Neural progenitor cell (in vitro differentiated cells): ENCODE results near the gene TRABD. TPM values are rescaled to one million over a fixed set of nuclear protein-coding genes. Genes with fewer than 3 reads are reported as not detected.

Experiments
- DNase-seq: peaks from one replicate; pipeline ENCODE4 v3.0.0-alpha.2; 2016; ENCODE audit warnings: low spot score
- H2AFZ ChIP-seq: fragments of 200-600 bp; sonication (generic); replicated peaks from 2 replicates; pipeline ENCODE4 v1.6.1; 2016; ENCODE audit warnings: antibody characterized with exemption
- H3F3A ChIP-seq: fragments of 200-600 bp; sonication (generic); 2 replicates; pipeline ENCODE4 v1.6.1; 2016; ENCODE audit warnings: antibody characterized with exemption, low read depth
- H3K27ac ChIP-seq: fragments of 200-600 bp; sonication (generic); 2 replicates; pipeline ENCODE4 v1.5.1; 2016; ENCODE audit warnings: mild to moderate bottlenecking
- H3K27me3 ChIP-seq: fragments of 200-600 bp; sonication (generic); 2 replicates; pipeline ENCODE4 v1.6.1; 2016; ENCODE audit warnings: mild to moderate bottlenecking, moderate library complexity
- H3K36me3 ChIP-seq: fragments of 200-600 bp; sonication (generic); 2 replicates; pipeline ENCODE4 v1.5.1; 2016
- H3K4me1 ChIP-seq: fragments of 200-600 bp; sonication (generic); 2 replicates; pipeline ENCODE4 v1.6.1; 2016; ENCODE audit warnings: mixed run types
- H3K4me2 ChIP-seq: fragments of 200-600 bp; sonication (generic); 2 replicates; pipeline ENCODE4 v1.6.1; 2016
- H3K4me3 ChIP-seq: fragments of 200-600 bp; sonication (generic); 2 replicates; pipeline ENCODE4 v1.5.1; 2016
- H3K79me2 ChIP-seq: fragments of 200-600 bp; sonication (generic); 2 replicates; pipeline ENCODE4 v1.6.1; 2016; ENCODE audit warnings: low read depth
- H3K9ac ChIP-seq: fragments of 200-600 bp; sonication (generic); 2 replicates; pipeline ENCODE4 v1.6.1; 2016
- H3K9me3 ChIP-seq: fragments of 200-600 bp; sonication (generic); 2 replicates; pipeline ENCODE4 v1.5.1; 2016; ENCODE audit warnings: low read depth
- H4K20me1 ChIP-seq: fragments of 200-600 bp; sonication (generic); 2 replicates; pipeline ENCODE4 v1.6.1; 2016; ENCODE audit warnings: low read depth
- H3K27ac Mint-ChIP-seq: 3 replicates; pipeline ENCODE4 v1.8.0; 2021; ENCODE audit warnings: mixed read lengths
- H3K27me3 Mint-ChIP-seq: 2 replicates; pipeline ENCODE4 v1.8.0; 2022; ENCODE audit warnings: low read depth, mild to moderate bottlenecking, inconsistent platforms, moderate library complexity, mixed read lengths; ENCODE audit not compliant: insufficient read depth
- H3K36me3 Mint-ChIP-seq: 3 replicates; pipeline ENCODE4 v1.8.0; 2021; ENCODE audit warnings: mixed read lengths
- H3K4me1 Mint-ChIP-seq: 3 replicates; pipeline ENCODE4 v1.8.0; 2021; ENCODE audit warnings: mixed read lengths
- H3K4me3 Mint-ChIP-seq: 3 replicates; pipeline ENCODE4 v1.8.0; 2021; ENCODE audit warnings: mild to moderate bottlenecking, moderate library complexity, mixed read lengths
- H3K9me3 Mint-ChIP-seq: 3 replicates; pipeline ENCODE4 v1.8.0; 2020; ENCODE audit warnings: mixed read lengths
- EZH2 ChIP-seq: fragments of 200-600 bp; sonication (generic); IDR thresholded peaks from 2 replicates; pipeline ENCODE4 v1.6.1; 2017; ENCODE audit warnings: antibody characterized with exemption, mild to moderate bottlenecking, moderate library complexity
- EZH2phosphoT487 ChIP-seq: fragments of 200-600 bp; sonication (generic); IDR thresholded peaks from 2 replicates; pipeline ENCODE4 v1.6.1; 2017; ENCODE audit warnings: antibody characterized with exemption
- total RNA-seq: library from RNA; depleted of rRNA; stranded (reverse); fragments of >200 nt; gene quantifications from 2 replicates; pipeline ENCODE4 v1.2.3, GENCODE V29; 2015; ENCODE audit warnings: low replicate concordance
- TF ChIP-seq, protein P1 (sequence below): fragments of 200-600 bp; sonication (generic); IDR thresholded peaks from 2 replicates; pipeline ENCODE4 v1.5.1; 2017; ENCODE audit warnings: antibody characterized with exemption, mild to moderate bottlenecking

The TRABD gene
- total RNA-seq, 1 donor from 2014 or later, result 15.4 TPM

DNA sequence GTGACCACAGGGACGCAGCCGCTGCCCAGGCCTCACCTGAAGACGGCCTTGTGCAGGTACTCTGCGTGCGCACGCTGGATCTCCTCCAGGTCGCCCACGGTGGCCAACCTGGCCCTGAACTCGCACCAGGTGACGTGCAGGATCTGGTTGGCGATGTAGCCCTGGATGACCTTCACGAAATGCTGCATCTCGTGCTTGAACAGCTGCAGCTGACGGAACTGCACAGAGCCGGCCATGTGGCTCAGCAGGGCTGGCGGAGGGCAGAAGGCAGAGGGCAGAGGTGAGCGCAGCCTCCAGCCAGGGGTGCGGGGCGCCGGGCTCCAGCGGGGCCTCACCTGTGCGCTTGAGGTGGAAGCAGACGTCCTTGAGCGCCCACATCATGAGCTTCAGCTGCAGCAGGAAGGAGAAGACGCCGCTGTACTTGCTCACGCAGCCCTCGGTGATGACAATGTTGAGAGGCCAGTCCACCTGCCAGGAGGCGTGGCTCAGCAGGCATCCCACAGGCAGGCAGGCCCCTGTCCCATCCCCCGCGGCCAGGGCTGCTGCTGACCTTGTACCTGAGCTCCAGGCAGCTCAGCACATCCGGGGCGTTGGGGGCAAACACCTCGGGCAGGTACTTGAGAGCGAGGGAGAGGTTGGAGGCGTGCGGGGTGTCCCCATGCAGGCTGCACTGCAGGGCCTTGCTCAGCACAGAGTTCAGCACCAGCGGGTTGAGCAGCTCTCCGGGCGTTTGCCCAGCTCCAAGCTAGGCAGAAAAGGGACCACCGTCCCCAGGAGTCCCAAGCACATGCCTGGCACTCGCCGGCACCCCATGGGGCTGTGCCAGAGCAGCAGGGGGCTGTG is 32.7 kb downstream of the TRABD start:
- H3K36me3 ChIP-seq, result no peaks in the 10 kb centered on the region
- H3K27ac ChIP-seq, result no peak overlapping the region
- DNase-seq, result no peak

DNA sequence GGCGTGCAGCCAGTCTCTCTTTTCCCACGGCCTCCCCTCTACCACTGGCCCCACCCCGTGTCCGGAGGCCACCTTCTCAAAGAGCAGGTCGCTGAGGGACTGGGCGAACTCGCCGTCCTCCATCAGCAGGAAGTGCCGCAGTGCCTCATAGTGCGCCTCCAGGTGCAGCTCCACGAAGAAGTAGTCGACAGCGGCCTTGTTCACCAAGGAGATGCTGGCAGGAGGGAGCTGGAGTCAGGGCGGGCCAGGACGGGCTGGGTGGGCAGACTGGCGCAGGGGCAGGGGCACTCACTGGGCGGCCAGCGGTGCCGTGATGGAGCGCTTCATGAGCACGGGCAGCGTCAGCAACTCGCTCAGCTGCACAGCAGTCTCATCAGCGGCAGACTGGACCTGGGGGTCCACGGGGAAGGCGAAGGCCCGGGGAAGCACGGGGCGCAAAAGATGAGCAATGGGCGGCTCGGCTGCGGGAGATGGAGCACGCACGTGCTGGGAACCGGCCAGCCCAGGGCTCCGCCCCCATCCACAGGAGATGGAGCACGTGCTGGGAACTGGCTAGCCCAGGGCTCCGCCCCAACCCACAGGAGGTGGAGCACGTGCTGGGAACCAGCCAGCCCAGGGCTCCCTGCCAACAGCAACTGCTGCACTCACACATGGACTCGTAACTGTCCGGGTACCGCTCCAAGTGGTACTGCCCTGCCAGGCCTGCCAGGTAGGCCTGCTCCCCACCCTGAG is 33.4 kb downstream of the TRABD start:
- Histone ChIP-seq H3K27me3 (no peaks in the 10 kb centered on the region), H3K9me3 (no peaks in the 10 kb centered on the region), H3F3A (no peaks in the 10 kb centered on the region), H3K27ac (no peak overlapping the region), H3K4me3 (no peak overlapping the region), H2AFZ (no peak overlapping the region), H3K4me1 (no peaks in the 10 kb centered on the region), H3K36me3 (no peaks in the 10 kb centered on the region), H3K79me2 (peaks cover 2% of the 10 kb centered on the region), H4K20me1 (no peaks in the 10 kb centered on the region), H3K4me2 (no peak overlapping the region), H3K9ac (no peak overlapping the region)
- no peaks in the 10 kb centered on the region for H3K4me1 Mint-ChIP-seq
- H3K4me3 Mint-ChIP-seq, result no peak overlapping the region
- H3K27me3 Mint-ChIP-seq, result peaks cover 8% of the 10 kb centered on the region
- DNase-seq, result no peak
- no peaks in the 10 kb centered on the region for H3K9me3 Mint-ChIP-seq
- no peak overlapping the region for H3K27ac Mint-ChIP-seq
- H3K36me3 Mint-ChIP-seq, result peaks cover 15% of the 10 kb centered on the region
- TF ChIP-seq EZH2phosphoT487 (no peak), EZH2 (no peak)
- TF ChIP-seq, protein P1, sequence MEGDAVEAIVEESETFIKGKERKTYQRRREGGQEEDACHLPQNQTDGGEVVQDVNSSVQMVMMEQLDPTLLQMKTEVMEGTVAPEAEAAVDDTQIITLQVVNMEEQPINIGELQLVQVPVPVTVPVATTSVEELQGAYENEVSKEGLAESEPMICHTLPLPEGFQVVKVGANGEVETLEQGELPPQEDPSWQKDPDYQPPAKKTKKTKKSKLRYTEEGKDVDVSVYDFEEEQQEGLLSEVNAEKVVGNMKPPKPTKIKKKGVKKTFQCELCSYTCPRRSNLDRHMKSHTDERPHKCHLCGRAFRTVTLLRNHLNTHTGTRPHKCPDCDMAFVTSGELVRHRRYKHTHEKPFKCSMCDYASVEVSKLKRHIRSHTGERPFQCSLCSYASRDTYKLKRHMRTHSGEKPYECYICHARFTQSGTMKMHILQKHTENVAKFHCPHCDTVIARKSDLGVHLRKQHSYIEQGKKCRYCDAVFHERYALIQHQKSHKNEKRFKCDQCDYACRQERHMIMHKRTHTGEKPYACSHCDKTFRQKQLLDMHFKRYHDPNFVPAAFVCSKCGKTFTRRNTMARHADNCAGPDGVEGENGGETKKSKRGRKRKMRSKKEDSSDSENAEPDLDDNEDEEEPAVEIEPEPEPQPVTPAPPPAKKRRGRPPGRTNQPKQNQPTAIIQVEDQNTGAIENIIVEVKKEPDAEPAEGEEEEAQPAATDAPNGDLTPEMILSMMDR, result no peak

More for the DNA sequence above, 32.7 kb downstream of the TRABD start:
- Histone ChIP-seq H3K9ac (no peak overlapping the region), H3K4me2 (no peak overlapping the region), H2AFZ (no peak overlapping the region), H3K79me2 (peaks cover 9% of the 10 kb centered on the region), H3K27me3 (no peaks in the 10 kb centered on the region), H3F3A (no peaks in the 10 kb centered on the region), H3K4me3 (no peak overlapping the region), H4K20me1 (no peaks in the 10 kb centered on the region), H3K4me1 (no peaks in the 10 kb centered on the region), H3K9me3 (no peaks in the 10 kb centered on the region)
- H3K9me3 Mint-ChIP-seq, result no peaks in the 10 kb centered on the region
- H3K4me1 Mint-ChIP-seq, result no peaks in the 10 kb centered on the region
- peaks cover 20% of the 10 kb centered on the region for H3K36me3 Mint-ChIP-seq
- no peak overlapping the region for H3K27ac Mint-ChIP-seq
- H3K4me3 Mint-ChIP-seq, result no peak overlapping the region
- peaks cover 6% of the 10 kb centered on the region for H3K27me3 Mint-ChIP-seq
- no peak for TF ChIP-seq EZH2

DNA sequence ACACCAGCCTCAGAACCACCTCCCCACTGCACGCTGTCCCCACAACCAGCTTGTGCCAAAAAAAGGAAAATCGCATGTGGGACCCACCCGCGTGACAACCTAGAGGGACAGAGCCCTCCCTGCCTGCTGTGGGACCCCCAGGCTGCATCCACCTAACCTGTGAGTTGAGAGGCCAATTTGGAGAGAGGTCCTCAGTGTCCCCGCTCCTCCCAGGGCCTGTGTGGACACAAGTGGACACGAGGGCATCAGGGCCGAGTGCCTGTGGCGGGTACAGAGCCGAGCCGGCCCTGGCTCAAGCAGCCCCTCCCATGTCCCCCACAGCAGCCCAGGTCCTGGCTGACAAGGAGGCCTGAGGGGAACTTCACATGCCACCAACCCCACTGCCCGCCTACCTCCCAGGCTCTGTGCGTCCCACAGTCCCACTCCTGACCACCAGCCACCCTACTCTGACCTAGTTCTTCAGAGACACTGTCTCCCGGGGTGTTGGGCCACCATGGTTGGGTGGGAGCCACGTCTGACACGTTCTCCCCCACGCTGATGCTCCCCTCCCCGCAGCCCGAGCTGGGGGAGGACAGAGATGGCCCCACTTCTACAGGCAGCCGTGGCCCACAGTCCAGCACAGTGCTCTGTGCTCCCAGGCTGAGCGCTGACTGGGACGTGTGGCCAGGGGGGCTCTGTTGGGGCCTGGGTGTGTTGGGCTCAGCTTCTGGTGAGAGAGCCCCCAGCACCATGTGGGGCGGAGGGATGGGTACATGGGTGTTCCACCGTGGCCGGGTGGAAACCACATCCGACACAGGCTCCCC is 34.3 kb downstream of the TRABD start:
- Histone ChIP-seq H3K4me2 (no peak overlapping the region), H3K9me3 (no peaks in the 10 kb centered on the region), H3K79me2 (no peaks in the 10 kb centered on the region), H3K9ac (no peak overlapping the region), H3K27ac (no peak overlapping the region), H2AFZ (no peak overlapping the region), H3K4me3 (no peak overlapping the region), H3K36me3 (no peaks in the 10 kb centered on the region), H3K4me1 (no peaks in the 10 kb centered on the region), H3F3A (no peaks in the 10 kb centered on the region), H4K20me1 (no peaks in the 10 kb centered on the region), H3K27me3 (no peaks in the 10 kb centered on the region)
- Mint-ChIP-seq H3K36me3 (peaks cover 10% of the 10 kb centered on the region), H3K27me3 (peaks cover 8% of the 10 kb centered on the region), H3K4me3 (no peak overlapping the region), H3K9me3 (no peaks in the 10 kb centered on the region), H3K27ac (no peak overlapping the region), H3K4me1 (no peaks in the 10 kb centered on the region)
- DNase-seq, result no peak
- TF ChIP-seq, protein P1, result no peak
- TF ChIP-seq EZH2phosphoT487 (no peak), EZH2 (no peak)
